Head of caudate nucleus (tissue), 42 donors: Measurements from ENCODE around the gene PDAP1.
"Not testable (repeated sequence)": the region's sequence is repeated elsewhere in the genome, so short reads cannot be mapped to it uniquely, and the experiment has no call there.

ENCODE experiments used
- DNase-seq, 42 donors: peaks; one replicate each; pipeline versions ENCODE4 v3.0.0 to v3.0.0-alpha.2; 2020 to 2021; ENCODE audit warnings: mixed read lengths in 7 of 42
- intact Hi-C: fragments of 100-400 bp; cut with DNase I; formaldehyde crosslinking; loops from one replicate; pipeline ENCODE4 v1.15.0; 2022

PDAP1 gene

GRCh38 chr7:99429756-99430155 is 21.4 kb upstream of the PDAP1 start:
- DNase-seq, result no peak
- intact Hi-C loops, result no loop called here

- intact Hi-C loops, result no loop called here
- no peak for DNase-seq
These were observed 20.7 kb upstream of the PDAP1 start for GRCh38 chr7:99428972-99429566.

- intact Hi-C loops, result no loop called here
- no peak for DNase-seq
These were observed 16.7 kb upstream of the PDAP1 start for GRCh38 chr7:99424932-99425730.

GRCh38 chr7:99422625-99423024 is 14.2 kb upstream of the PDAP1 start:
- DNase-seq, result no peak

GRCh38 chr7:99422186-99422585 is 13.8 kb upstream of the PDAP1 start:
- DNase-seq, result no peak

More at GRCh38 chr7:99422625-99423024, 14.2 kb upstream of the PDAP1 start:
- intact Hi-C loops, result no loop called here

GRCh38 chr7:99420986-99421385 is 12.6 kb upstream of the PDAP1 start:
- DNase-seq, result no peak
- intact Hi-C loops, result no loop called here

More at GRCh38 chr7:99422186-99422585, 13.8 kb upstream of the PDAP1 start:
- intact Hi-C loops, result no loop called here

GRCh38 chr7:99420213-99420612 is 11.8 kb upstream of the PDAP1 start:
- intact Hi-C loops, result no loop called here
- no peak for DNase-seq

- DNase-seq, result no peak
- intact Hi-C loops, result no loop called here
These were observed 11.1 kb upstream of the PDAP1 start for GRCh38 chr7:99419323-99420021.

GRCh38 chr7:99418260-99418659 is 9.9 kb upstream of the PDAP1 start:
- no peak for DNase-seq
- intact Hi-C loops, result no loop called here

- peak in 38 of 42 donors; percentile 38 to 84 (median 58) for DNase-seq
- intact Hi-C loops, result not testable (repeated sequence)
These were observed 7.2 kb upstream of the PDAP1 start for GRCh38 chr7:99415513-99416127.

GRCh38 chr7:99410635-99411034 is 2.2 kb upstream of the PDAP1 start:
- DNase-seq, result no peak
- intact Hi-C loops, result no loop called here

- no peak for DNase-seq
- intact Hi-C loops, result loop anchor here (5.0 to 10.0 kb wide), 2 partner anchors 83 to 145 kb away; partner anchors contain the start of genes ARPC1A, FAM200A and ZNF655
These were observed 1.4 kb upstream of the PDAP1 start for GRCh38 chr7:99409806-99410205.

- intact Hi-C loops, result loop anchor here (5.0 to 10.0 kb wide), 2 partner anchors 82 to 146 kb away; partner anchors contain the start of genes ARPC1A, FAM200A and ZNF655
- peak in 21 of 42 donors; percentile 5 to 66 (median 31) for DNase-seq
These were observed 785 bp upstream of the PDAP1 start for GRCh38 chr7:99409192-99409572.

GRCh38 chr7:99407872-99408378 is 472 bp downstream of the PDAP1 start:
- DNase-seq, result peak in 36 of 42 donors; percentile 14 to 67 (median 44)

GRCh38 chr7:99406557-99406956 is 1.8 kb downstream of the PDAP1 start:
- intact Hi-C loops, result loop anchor here (5.0 to 10.0 kb wide), 2 partner anchors 79 to 148 kb away; partner anchors contain the start of genes ARPC1A, FAM200A and ZNF655

More at GRCh38 chr7:99407872-99408378, 472 bp downstream of the PDAP1 start:
- intact Hi-C loops, result loop anchor here (5.0 to 10.0 kb wide), 2 partner anchors 81 to 147 kb away; partner anchors contain the start of genes ARPC1A, FAM200A and ZNF655

GRCh38 chr7:99404977-99405320 is 3.4 kb downstream of the PDAP1 start:
- DNase-seq, result no peak
- intact Hi-C loops, result loop anchor here (5.0 to 10.0 kb wide), 2 partner anchors 78 to 150 kb away; partner anchors contain the start of genes ARPC1A, FAM200A and ZNF655

More at GRCh38 chr7:99406557-99406956, 1.8 kb downstream of the PDAP1 start:
- DNase-seq, result no peak

- intact Hi-C loops, result loop anchor here (10.0 kb wide), 1 partner anchor 150 kb away; the partner anchor contains the start of genes FAM200A and ZNF655
- peak in 13 of 42 donors; percentile 28 to 69 (median 39) for DNase-seq
These were observed 4.0 kb downstream of the PDAP1 start for GRCh38 chr7:99404235-99404976.

- no peak for DNase-seq
- intact Hi-C loops, result loop anchor here (10.0 kb wide), 1 partner anchor 151 kb away; the partner anchor contains the start of genes FAM200A and ZNF655
These were observed 4.6 kb downstream of the PDAP1 start for GRCh38 chr7:99403764-99404163.
